ENCODE measurements around the gene CGB7.

CGB7 gene

DNA sequence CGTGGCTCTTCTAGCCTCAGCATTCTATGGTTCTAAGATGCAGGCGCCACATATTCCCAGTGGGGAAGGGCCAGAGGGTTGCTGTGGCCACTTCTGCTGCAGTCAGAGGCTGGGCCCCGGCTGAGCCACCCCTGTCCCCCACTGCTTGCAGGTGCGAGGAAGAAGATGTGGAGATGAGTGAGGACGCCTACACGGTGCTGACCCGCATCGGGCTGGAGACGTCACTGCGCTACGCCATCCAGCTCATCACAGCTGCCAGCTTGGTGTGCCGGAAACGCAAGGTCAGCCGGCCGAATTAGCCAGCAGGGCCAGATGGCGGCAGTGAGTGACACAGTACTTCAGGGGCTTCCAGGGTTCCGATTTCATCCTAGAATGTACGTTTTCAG lies 42.7 kb downstream of the CGB7 start:
- FAIRE-seq = no peak

DNA sequence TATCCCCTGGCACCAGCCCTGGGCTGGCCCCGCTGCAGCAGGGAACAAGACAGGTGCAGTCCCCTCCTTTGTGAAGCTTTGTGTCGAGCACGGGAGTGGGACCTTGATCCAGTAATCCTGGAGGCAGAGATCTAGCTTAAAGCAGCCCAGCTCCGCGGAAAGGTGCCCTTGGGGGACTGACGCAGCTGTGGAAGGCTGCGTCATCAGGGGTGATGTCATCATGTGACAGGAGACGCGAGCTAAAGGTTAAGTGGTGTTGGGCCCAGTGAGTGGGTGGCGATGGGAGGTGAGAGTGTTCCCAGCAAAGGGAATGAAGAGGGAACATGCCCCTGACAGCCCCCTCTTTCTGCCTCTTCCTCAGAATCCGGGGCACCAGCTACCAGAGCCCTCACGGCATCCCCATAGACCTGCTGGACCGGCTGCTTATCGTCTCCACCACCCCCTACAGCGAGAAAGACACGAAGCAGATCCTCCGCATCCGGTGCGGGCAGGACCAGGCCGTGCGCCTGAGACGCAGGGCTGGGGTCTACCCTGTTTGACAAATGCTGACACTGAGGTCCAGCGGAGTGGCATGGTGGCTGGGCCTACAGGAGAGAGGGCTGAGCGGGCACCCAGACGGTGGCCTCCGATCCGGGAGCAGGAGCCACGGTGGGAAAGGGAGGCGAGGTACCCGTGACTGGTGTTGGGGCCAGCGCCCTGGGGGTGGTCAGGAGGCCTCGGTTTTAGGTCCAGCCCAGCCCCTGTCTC lies 43.3 kb downstream of the CGB7 start:
- FAIRE-seq = no peak

DNA sequence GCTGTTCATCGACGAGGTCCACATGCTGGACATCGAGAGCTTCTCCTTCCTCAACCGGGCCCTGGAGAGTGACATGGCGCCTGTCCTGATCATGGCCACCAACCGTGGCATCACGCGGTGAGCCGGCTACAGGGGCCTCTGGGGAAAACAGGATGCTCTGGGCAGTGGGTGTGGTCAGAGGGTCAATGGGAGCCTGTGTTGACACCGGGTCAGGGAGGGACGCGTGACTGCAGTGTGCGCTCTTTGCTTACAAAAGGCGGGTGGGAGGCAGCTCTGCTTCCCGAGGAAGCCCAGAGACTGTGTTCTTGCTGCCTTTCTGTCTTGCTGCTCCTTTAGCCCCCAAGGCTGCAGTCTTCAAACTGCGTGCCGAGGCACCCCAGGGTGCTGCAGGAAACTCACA lies 46.4 kb downstream of the CGB7 start:
- no peak for FAIRE-seq

DNA sequence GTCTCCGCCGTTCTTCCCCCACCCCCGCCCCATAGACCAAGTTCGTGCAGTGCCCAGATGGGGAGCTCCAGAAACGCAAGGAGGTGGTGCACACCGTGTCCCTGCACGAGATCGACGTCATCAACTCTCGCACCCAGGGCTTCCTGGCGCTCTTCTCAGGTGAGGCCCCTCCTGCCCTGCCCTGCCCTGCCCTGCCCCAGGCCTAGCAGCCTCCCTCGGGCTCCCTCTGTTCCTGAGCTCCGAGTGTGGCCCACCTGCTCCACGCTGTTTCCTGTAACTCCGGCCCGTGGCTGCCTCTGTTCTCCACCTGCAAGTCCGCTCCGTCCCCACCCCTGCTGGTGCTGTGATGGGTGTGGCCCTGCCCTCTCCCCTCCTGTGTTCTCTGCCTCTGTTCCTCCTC lies 47.1 kb downstream of the CGB7 start:
- no peak for FAIRE-seq

DNA sequence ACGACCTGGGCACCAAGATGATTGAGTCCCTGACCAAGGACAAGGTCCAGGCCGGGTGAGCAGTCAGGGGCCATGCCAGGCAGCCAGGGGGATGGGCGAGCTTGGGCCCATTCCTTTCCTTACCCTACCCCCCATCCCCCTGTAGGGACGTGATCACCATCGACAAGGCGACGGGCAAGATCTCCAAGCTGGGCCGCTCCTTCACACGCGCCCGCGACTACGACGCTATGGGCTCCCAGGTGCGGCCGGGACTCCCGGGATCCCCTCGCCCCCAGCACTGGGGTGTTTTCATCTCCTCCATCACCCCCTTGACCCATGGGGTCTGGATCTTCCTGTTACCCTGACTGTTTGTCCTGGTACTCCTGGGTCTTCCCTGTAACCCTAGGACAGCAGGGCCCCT lies 47.7 kb downstream of the CGB7 start:
- no peak for FAIRE-seq

DNA sequence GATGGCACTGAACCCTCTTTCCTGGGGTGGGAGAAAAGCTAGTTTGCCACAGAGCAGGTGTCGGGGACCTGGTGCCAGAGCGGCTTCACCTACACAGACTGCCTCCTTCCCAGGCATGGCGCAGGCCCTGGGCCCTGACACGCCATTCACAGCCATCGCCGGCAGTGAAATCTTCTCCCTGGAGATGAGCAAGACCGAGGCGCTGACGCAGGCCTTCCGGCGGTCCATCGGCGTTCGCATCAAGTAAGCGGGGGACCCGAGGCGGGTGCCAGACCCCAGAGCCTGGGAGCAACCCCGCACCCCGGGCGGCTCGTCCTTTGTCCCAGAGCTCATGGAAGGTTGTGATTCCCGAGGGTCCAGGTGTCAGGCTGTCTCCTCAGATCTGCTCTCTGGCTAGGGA lies 50.6 kb downstream of the CGB7 start:
- FAIRE-seq = no peak

DNA sequence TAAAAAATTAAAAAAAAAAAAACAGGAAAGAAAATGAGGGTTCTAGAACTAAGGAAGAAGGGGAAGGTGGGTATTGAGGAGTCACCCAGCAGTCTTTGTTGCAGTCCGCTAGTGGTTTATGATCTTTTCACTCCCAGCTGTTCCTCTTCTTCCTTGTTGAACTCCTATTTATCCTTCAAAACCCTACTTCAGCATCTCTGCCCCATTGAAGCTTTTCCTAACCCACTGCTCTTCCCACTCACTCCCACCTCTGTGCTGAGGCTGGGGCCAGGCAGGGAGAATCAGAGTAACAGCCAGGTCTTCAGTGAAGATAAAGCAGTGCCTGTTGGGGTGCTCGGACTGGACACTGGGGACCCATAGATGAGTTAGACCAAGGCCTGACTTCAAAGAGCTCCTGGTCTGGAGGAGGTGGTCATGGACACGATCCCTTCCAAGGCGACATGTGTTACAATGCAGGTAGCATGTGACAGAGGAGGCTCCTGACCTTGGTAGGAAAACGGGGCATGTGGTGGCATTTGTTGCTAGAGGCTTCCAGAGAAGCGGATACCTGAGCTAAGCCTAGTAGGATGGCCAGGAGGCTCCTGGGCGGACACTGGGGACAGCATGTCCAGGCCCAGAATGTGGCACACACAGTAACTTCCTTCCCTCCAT lies 52.5 kb downstream of the CGB7 start:
- FAIRE-seq = no peak

All from islet of Langerhans (tissue), 1 donor.